22Rv1 (cell line): ENCODE results near the gene IL33.

Experiments used
- H3K27ac ChIP-seq: fragments of 450-650 bp; 2 replicates; pipeline ENCODE4 v1.5.1; 2017
- CTCF ChIP-seq: fragments of 450-650 bp; IDR thresholded peaks from 2 replicates; pipeline ENCODE4 v1.5.1; 2017; ENCODE audit warnings: mild to moderate bottlenecking
- ZFX ChIP-seq: fragments of 450-650 bp; IDR thresholded peaks from 2 replicates; pipeline ENCODE4 v1.6.1; 2017; ENCODE audit warnings: antibody characterized with exemption, borderline replicate concordance

IL33 gene

DNA sequence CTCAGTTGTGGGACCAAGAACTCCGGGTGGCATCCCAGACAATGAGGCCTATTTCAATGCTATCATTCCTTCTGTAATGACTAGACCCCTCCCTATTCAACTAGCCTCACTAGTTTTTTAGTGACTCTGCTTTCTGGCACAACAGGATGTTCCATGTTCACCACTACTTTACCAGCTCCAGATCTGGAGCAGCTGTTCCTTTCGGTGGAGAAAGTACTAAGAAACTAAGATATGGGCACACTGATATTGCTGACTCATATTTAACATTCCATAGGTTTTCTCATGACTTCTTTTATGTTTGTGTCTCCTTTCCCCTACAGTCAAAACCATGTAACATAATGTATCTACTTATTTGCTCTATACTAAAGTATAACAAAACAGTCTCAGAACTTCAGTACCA lies 24.1 kb downstream of the IL33 start:
- TF ChIP-seq ZFX (no peak), CTCF (no peak)
- no peak overlapping the region for H3K27ac ChIP-seq

- no peak for TF ChIP-seq CTCF
- no peak for TF ChIP-seq ZFX
- H3K27ac ChIP-seq, result no peak overlapping the region
These were observed 28.1 kb downstream of the IL33 start for GRCh38 chr9:6243746-6244145.

- H3K27ac ChIP-seq, result no peak overlapping the region
- no peak for TF ChIP-seq ZFX
- TF ChIP-seq CTCF, result no peak
These were observed 31.7 kb downstream of the IL33 start for GRCh38 chr9:6247266-6247665.

- TF ChIP-seq CTCF (no peak), ZFX (no peak)
- no peak overlapping the region for H3K27ac ChIP-seq
These were observed 53.3 kb downstream of the IL33 start for GRCh38 chr9:6268826-6269397.

GRCh38 chr9:6270896-6271295 lies 55.3 kb downstream of the IL33 start:
- no peak overlapping the region for H3K27ac ChIP-seq
- no peak for TF ChIP-seq ZFX
- TF ChIP-seq CTCF, result no peak

- no peak for TF ChIP-seq ZFX
- no peak for TF ChIP-seq CTCF
- H3K27ac ChIP-seq, result no peak overlapping the region
These were observed 56.1 kb downstream of the IL33 start for GRCh38 chr9:6271508-6272228.

DNA sequence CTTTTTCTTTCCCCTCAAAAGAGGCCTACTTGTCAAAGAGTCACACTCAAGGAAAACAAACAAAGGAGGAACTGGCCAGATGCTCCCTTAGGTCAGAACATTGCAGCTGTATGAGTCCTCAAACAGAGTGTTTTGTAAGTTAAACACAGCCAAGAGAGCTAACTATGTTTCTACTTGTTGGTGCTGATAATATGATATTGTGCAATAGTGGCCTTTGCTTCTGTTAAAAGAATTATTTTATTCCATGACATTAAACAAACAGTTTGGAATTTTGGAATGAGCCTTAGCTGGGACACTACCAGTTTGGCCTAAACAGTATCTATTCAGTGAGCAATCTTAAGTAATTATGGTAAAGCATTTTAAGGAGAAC lies 56.6 kb downstream of the IL33 start:
- TF ChIP-seq ZFX (no peak), CTCF (no peak)
- no peak overlapping the region for H3K27ac ChIP-seq
